GM12878 (cell line): Measurements from ENCODE around the gene PIGZ. TPM values are rescaled to one million over a fixed set of nuclear protein-coding genes. Genes with fewer than 3 reads are reported as not detected.

Experiments
- ATAC-seq: fragments of 200-7000 bp; cut with Tn5 transposase; 3 replicates; pipeline ENCODE4 v1.9.1; 2020; ENCODE audit warnings: mild to moderate bottlenecking, moderate library complexity
- BruUV-seq: library from RNA; stranded (reverse); fragments of 400-500 nt; replicated peaks from 2 replicates; lab custom pipeline; 2021; lab: Mats Ljungman, UMichigan
- CTCF ChIA-PET: fragments of 300-600 bp; sonication (Branson Sonifier 250); formaldehyde crosslinking; extraction: SDS; loops from one replicate; lab custom pipeline; 2021; ENCODE audit warnings: inconsistent platforms; lab: Yijun Ruan, JAX
- POLR2A ChIA-PET: fragments of 350-600 bp; formaldehyde crosslinking; extraction: SDS; loops from one replicate; lab custom pipeline; 2021; ENCODE audit warnings: inconsistent platforms; lab: Charles Lee
- RAD21 ChIA-PET: fragments of 300-600 bp; sonication (Branson Sonifier 250); formaldehyde crosslinking; loops from one replicate; lab custom pipeline; 2023; ENCODE audit warnings: antibody characterized with exemption; ENCODE audit not compliant: unreplicated experiment; lab: Charles Lee
- SMC1A ChIA-PET: fragments of 300-600 bp; sonication (Branson Sonifier 250); formaldehyde crosslinking; loops from one replicate; lab custom pipeline; 2023; ENCODE audit not compliant: unreplicated experiment, uncharacterized antibody; lab: Charles Lee
- DNase-seq: peaks from one replicate; pipeline ENCODE4 v3.0.0-alpha.2; 2011; ENCODE audit warnings: low read depth, low spot score
- FAIRE-seq: peaks from 3 replicates; lab custom pipeline; 2011; peaks lifted over from hg19 to GRCh38; lab: Jason Lieb, UNC
- H2AFZ ChIP-seq: 2 replicates; pipeline ENCODE4 v1.6.0; 2011; ENCODE audit warnings: low read depth, low read length, control low read depth; ENCODE audit not compliant: control insufficient read depth
- H3K27ac ChIP-seq: 2 replicates; pipeline ENCODE4 v1.5.1; 2011; ENCODE audit warnings: control low read depth; ENCODE audit not compliant: control insufficient read depth, insufficient read depth
- H3K27me3 ChIP-seq, 2 experiments: replicated peaks in 1 of 2; 2 replicates each; pipeline versions ENCODE4 v1.6.0 to v1.6.1; 2011; ENCODE audit warnings: low read length in 1 of 2; ENCODE audit not compliant: control insufficient read depth in 2 of 2, insufficient read depth in 2 of 2
- H3K36me3 ChIP-seq, 2 experiments: 2 replicates each; pipeline ENCODE4 v1.5.1; 2011; ENCODE audit warnings: low read length in 1 of 2; ENCODE audit not compliant: control insufficient read depth in 2 of 2, insufficient read depth in 2 of 2
- H3K4me1 ChIP-seq: 2 replicates; pipeline ENCODE4 v1.6.1; 2011; ENCODE audit warnings: mild to moderate bottlenecking, low read length, moderate library complexity, mixed read lengths; ENCODE audit not compliant: control insufficient read depth, insufficient read depth
- H3K4me2 ChIP-seq: 2 replicates; pipeline ENCODE4 v1.6.0; 2011; ENCODE audit warnings: control low read depth; ENCODE audit not compliant: control insufficient read depth, insufficient read depth
- H3K4me3 ChIP-seq: fragments of 200-600 bp; sonication (generic); 2 replicates; pipeline ENCODE4 v1.5.1; 2016
- H3K79me2 ChIP-seq: 2 replicates; pipeline ENCODE4 v1.6.0; 2011; ENCODE audit warnings: low read length; ENCODE audit not compliant: control insufficient read depth, insufficient read depth
- H3K9ac ChIP-seq: 2 replicates; pipeline ENCODE4 v1.8.0; 2011; ENCODE audit warnings: low read length, control low read depth, mixed read lengths; ENCODE audit not compliant: control insufficient read depth, insufficient read depth
- H3K9me3 ChIP-seq: replicated peaks from 3 replicates; pipeline ENCODE4 v1.5.1; 2011; ENCODE audit warnings: mild to moderate bottlenecking, low read length; ENCODE audit not compliant: control insufficient read depth, insufficient read depth
- H4K20me1 ChIP-seq: 2 replicates; pipeline ENCODE4 v1.6.0; 2011; ENCODE audit not compliant: control insufficient read depth, insufficient read depth
- HDGF ChIP-seq: fragments of 450-650 bp; IDR thresholded peaks from 2 replicates; pipeline ENCODE4 v1.6.1; 2016; ENCODE audit warnings: antibody characterized with exemption
- WGBS: methylation state at CpG from one replicate; pipeline ENCODE4 v1.1.6; 2016; ENCODE audit warnings: low lambda C conversion rate; ENCODE audit not compliant: insufficient replicate concordance, insufficient coverage; ENCODE audit errors: missing lambda C conversion rate; 5-methylcytosine and 5-hydroxymethylcytosine counted together
- in situ Hi-C: fragments of 300-500 bp; cut with MboI; formaldehyde crosslinking; loops from 9 replicates; pipeline ENCODE4 v1.14.3; 2018; ENCODE audit warnings: mixed read lengths
- intact Hi-C: fragments of 100-400 bp; cut with micrococcal nuclease; formaldehyde crosslinking; loops from one replicate; pipeline ENCODE4 v1.14.2; 2022; ENCODE audit not compliant: unreplicated experiment
- polyA plus RNA-seq, 11 experiments: library from polyadenylated mRNA; depleted of rRNA in 4 of 11; unstranded in 6 of 11; stranded (reverse) in 5 of 11; fragments of >200 nt; fragmentation: Nextera tagmentation in 4 of 11; fragmentation: Illumina TruSeq in 1 of 11; extraction: Ambion mirVana in 4 of 11; extraction: Trizol in 1 of 11; gene quantifications; 1 replicate in 1 of 11; 2 replicates in 10 of 11; pipeline versions ENCODE4 v1.2.1 to v1.2.3, GENCODE V29; 2011 to 2016; ENCODE audit warnings: inconsistent platforms in 2 of 11, missing spikeins in 2 of 11, low read depth in 1 of 11
- total RNA-seq, 4 experiments: library from RNA; depleted of rRNA in 3 of 4; stranded (reverse); fragments of >200 nt in 3 of 4; fragmentation: Illumina TruSeq in 1 of 4; extraction: Trizol in 1 of 4; gene quantifications; 2 replicates each; pipeline versions ENCODE4 v1.2.1 to v1.2.3, GENCODE V29; 2013 to 2021
- TF ChIP-seq, protein P1 (sequence below), 3 experiments: IDR thresholded peaks in 2 of 3; conservative IDR thresholded peaks in 1 of 3; 2 replicates each; pipeline ENCODE4 v1.5.1; 2011; ENCODE audit warnings: low read depth in 3 of 3, low read length in 3 of 3, mild to moderate bottlenecking in 3 of 3, control low read depth in 2 of 3, moderate library complexity in 2 of 3, inconsistent platforms in 1 of 3, mixed read lengths in 1 of 3; ENCODE audit not compliant: control insufficient read depth in 2 of 3, insufficient read depth in 1 of 3; ENCODE audit errors: extremely low read depth in 1 of 3

Gene PIGZ
- total and polyA plus RNA-seq, 10 of the 15 experiments (the other 5 are each of a cell fraction or from before 2014, with no cell fraction given), result 0.06 to 1.2 (median 0.64) TPM

DNA sequence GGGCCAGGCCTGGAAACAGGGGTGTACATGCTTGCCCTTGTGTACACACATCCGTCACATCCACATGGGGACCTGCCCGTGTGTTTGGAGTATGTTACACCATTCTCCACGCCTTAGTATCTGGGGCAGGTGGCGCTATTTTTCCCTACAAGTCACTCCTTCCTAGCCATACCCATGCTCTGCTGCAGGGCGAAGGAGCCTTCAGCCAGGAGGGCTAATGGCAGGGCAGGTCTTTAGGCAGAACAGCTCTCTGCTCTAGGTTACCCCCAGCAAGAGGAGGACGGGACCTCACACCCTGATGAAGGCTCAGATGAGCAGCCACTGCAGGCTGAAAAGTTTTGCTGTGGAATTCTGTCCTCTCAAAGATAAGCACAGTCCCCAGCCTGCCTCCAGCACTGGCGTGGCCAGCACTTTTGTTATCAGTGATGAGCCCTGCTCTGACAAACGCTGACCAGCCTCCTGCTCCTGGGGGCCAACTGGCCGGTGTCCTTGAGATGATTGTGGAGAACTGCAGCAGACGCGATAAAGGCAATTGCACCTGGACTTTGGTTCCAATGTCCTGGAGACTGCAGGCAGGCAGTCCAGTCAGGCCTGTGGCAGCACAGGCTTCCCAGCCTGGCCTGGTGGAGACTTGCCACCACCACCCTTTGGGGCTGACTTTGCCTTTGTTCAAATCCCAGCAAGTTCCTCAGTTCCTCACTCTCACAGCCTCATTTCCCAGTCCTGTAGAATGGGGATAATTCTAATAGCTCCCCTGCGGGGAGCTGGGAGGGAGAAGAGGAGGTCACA, 19.8 kb upstream of the PIGZ start:
- no peak overlapping the region for H3K9ac ChIP-seq
- BruUV-seq, result no TSS peak
- no peaks in the 10 kb centered on the region for H4K20me1 ChIP-seq
- H3K27ac ChIP-seq, result no peak overlapping the region
- CTCF ChIA-PET, result interaction anchor here (0.7 to 0.9 kb wide), 2 partner anchors 194 to 200 kb away, joined by 3 read pairs; no protein-coding TSS in a partner anchor
- H3K79me2 ChIP-seq, result no peaks in the 10 kb centered on the region
- in situ Hi-C loops, result loop anchor here (25.0 kb wide), 1 partner anchor 524 kb away; no protein-coding TSS in a partner anchor
- no peak overlapping the region for H2AFZ ChIP-seq
- no peak for FAIRE-seq
- 45% methylated on average over 12 of the region's 12 CpGs for WGBS
- no peak for TF ChIP-seq HDGF
- TF ChIP-seq, protein P1, sequence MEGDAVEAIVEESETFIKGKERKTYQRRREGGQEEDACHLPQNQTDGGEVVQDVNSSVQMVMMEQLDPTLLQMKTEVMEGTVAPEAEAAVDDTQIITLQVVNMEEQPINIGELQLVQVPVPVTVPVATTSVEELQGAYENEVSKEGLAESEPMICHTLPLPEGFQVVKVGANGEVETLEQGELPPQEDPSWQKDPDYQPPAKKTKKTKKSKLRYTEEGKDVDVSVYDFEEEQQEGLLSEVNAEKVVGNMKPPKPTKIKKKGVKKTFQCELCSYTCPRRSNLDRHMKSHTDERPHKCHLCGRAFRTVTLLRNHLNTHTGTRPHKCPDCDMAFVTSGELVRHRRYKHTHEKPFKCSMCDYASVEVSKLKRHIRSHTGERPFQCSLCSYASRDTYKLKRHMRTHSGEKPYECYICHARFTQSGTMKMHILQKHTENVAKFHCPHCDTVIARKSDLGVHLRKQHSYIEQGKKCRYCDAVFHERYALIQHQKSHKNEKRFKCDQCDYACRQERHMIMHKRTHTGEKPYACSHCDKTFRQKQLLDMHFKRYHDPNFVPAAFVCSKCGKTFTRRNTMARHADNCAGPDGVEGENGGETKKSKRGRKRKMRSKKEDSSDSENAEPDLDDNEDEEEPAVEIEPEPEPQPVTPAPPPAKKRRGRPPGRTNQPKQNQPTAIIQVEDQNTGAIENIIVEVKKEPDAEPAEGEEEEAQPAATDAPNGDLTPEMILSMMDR (IDR thresholded peaks at IDR 0.05 in 2 of 3, conservative IDR thresholded peaks at IDR 0.05 in 1 of 3; ENCODE audit: control insufficient read depth in 2 of 3, extremely low read depth in 1 of 3, insufficient read depth in 1 of 3, low read depth in 3 of 3, low read length in 3 of 3), result peak; percentile 14 to 30 (median 14); a peak in 1 of 6 replicates
- H3K9me3 ChIP-seq, result peaks cover 2% of the 10 kb centered on the region; the same call in 1 of the 3 replicates
- H3K36me3 ChIP-seq, result no peaks in the 10 kb centered on the region
- POLR2A ChIA-PET, result no interaction called here
- RAD21 ChIA-PET, result no interaction called here
- intact Hi-C loops, result no loop called here
- no peak overlapping the region for H3K4me2 ChIP-seq
- no peaks in the 10 kb centered on the region for H3K4me1 ChIP-seq
- ATAC-seq, result peak; percentile 82
- H3K27me3 ChIP-seq, result no peaks in the 10 kb centered on the region
- H3K4me3 ChIP-seq, result no peak overlapping the region
- SMC1A ChIA-PET, result interaction anchor here (1.1 to 1.3 kb wide), 3 partner anchors 41 to 194 kb away, joined by 3 to 4 read pairs (median 3); no protein-coding TSS in a partner anchor
- DNase-seq, result no peak
